GM23338 (cell line): Measurements from ENCODE around the gene NHLH1. TPM values are rescaled to one million over a fixed set of nuclear protein-coding genes. Genes with fewer than 3 reads are reported as not detected.

Source experiments
- ATAC-seq: fragments of 200-7000 bp; cut with Tn5 transposase; 3 replicates; pipeline ENCODE4 v1.9.1; 2020
- DNase-seq: peaks from one replicate; pipeline ENCODE4 v3.0.0-alpha.2; 2015; ENCODE audit warnings: low spot score
- H2AFZ ChIP-seq: fragments of 200-600 bp; sonication (generic); 2 replicates; pipeline ENCODE4 v1.8.0; 2016; ENCODE audit warnings: antibody characterized with exemption, mild to moderate bottlenecking, moderate library complexity
- H3F3A ChIP-seq: fragments of 200-600 bp; sonication (generic); replicated peaks from 2 replicates; pipeline ENCODE4 v1.8.0; 2017; ENCODE audit warnings: antibody characterized with exemption, mixed run types, low read depth
- H3K27ac ChIP-seq: fragments of 200-600 bp; sonication (generic); 2 replicates; pipeline ENCODE4 v1.6.1; 2016; ENCODE audit warnings: low read depth
- H3K27me3 ChIP-seq: fragments of 200-600 bp; sonication (generic); 2 replicates; pipeline ENCODE4 v1.8.0; 2016; ENCODE audit warnings: mild to moderate bottlenecking, mixed run types, moderate library complexity; ENCODE audit not compliant: insufficient read depth
- H3K36me3 ChIP-seq: fragments of 200-600 bp; sonication (generic); 2 replicates; pipeline ENCODE4 v1.8.0; 2016; ENCODE audit warnings: mild to moderate bottlenecking; ENCODE audit not compliant: insufficient read depth
- H3K4me1 ChIP-seq: fragments of 200-600 bp; sonication (generic); 2 replicates; pipeline ENCODE4 v1.8.0; 2016; ENCODE audit warnings: mild to moderate bottlenecking, moderate library complexity; ENCODE audit not compliant: insufficient read depth
- H3K4me2 ChIP-seq: fragments of 200-600 bp; sonication (generic); 2 replicates; pipeline ENCODE4 v1.7.1; 2017; ENCODE audit warnings: mixed run types
- H3K4me3 ChIP-seq: fragments of 200-600 bp; sonication (generic); 2 replicates; pipeline ENCODE4 v1.6.1; 2016; ENCODE audit warnings: mixed run types
- H3K79me2 ChIP-seq: fragments of 200-600 bp; sonication (generic); replicated peaks from 2 replicates; pipeline ENCODE4 v1.8.0; 2017; ENCODE audit warnings: mild to moderate bottlenecking; ENCODE audit not compliant: insufficient read depth
- H3K9me2 ChIP-seq: fragments of 200-600 bp; sonication (generic); 2 replicates; pipeline ENCODE4 v1.8.0; 2017; ENCODE audit not compliant: insufficient read depth
- H4K20me1 ChIP-seq: fragments of 200-600 bp; sonication (generic); replicated peaks from 2 replicates; pipeline ENCODE4 v1.8.0; 2017; ENCODE audit warnings: mild to moderate bottlenecking; ENCODE audit not compliant: insufficient read depth
- H3K27ac Mint-ChIP-seq: 2 replicates; pipeline ENCODE4 v1.8.0; 2020; ENCODE audit warnings: inconsistent platforms, mild to moderate bottlenecking, moderate library complexity, mixed read lengths
- H3K27me3 Mint-ChIP-seq: 3 replicates; pipeline ENCODE4 v1.8.0; 2022; ENCODE audit warnings: low read depth, mild to moderate bottlenecking, moderate library complexity, mixed read lengths, inconsistent platforms; ENCODE audit not compliant: insufficient read depth, poor library complexity
- H3K36me3 Mint-ChIP-seq: 3 replicates; pipeline ENCODE4 v1.8.0; 2021; ENCODE audit warnings: low read depth, mild to moderate bottlenecking, inconsistent platforms, moderate library complexity, mixed read lengths
- H3K4me1 Mint-ChIP-seq: 3 replicates; pipeline ENCODE4 v1.8.0; 2020; ENCODE audit warnings: mild to moderate bottlenecking, inconsistent platforms, mixed read lengths
- H3K4me3 Mint-ChIP-seq: 3 replicates; pipeline ENCODE4 v1.8.0; 2021; ENCODE audit warnings: moderate library complexity, mild to moderate bottlenecking, inconsistent platforms, mixed read lengths
- H3K9me3 Mint-ChIP-seq: 3 replicates; pipeline ENCODE4 v1.8.0; 2020; ENCODE audit warnings: moderate library complexity, mild to moderate bottlenecking, inconsistent platforms, mixed read lengths
- CREB1 ChIP-seq: fragments of 250-450 bp; sonication (Bioruptor Pico); IDR thresholded peaks from 2 replicates; pipeline ENCODE4 v1.5.0; 2020; ENCODE audit warnings: low read depth, mild to moderate bottlenecking, moderate library complexity
- CTCF ChIP-seq, 2 experiments: fragments of 200-600 bp in 1 of 2; sonication (generic) in 1 of 2; conservative IDR thresholded peaks; 2 replicates each; pipeline versions ENCODE4 v1.5.1 to v1.6.1; 2016 to 2017; ENCODE audit warnings: antibody characterized with exemption in 2 of 2, low read depth in 2 of 2, mild to moderate bottlenecking in 2 of 2, moderate library complexity in 1 of 2
- ETS1 ChIP-seq: IDR thresholded peaks from 2 replicates; pipeline ENCODE4 v1.6.1; 2016; ENCODE audit warnings: antibody characterized with exemption
- EZH2 ChIP-seq: fragments of 200-600 bp; sonication (generic); IDR thresholded peaks from one replicate; pipeline ENCODE4 v1.8.0; 2017; ENCODE audit warnings: antibody characterized with exemption, mild to moderate bottlenecking, low read depth; ENCODE audit not compliant: unreplicated experiment
- EZH2phosphoT487 ChIP-seq: fragments of 200-600 bp; sonication (generic); IDR thresholded peaks from one replicate; pipeline ENCODE4 v1.8.1; 2018; ENCODE audit warnings: antibody characterized with exemption; ENCODE audit not compliant: unreplicated experiment
- JUNB ChIP-seq: IDR thresholded peaks from one replicate; pipeline ENCODE4 v1.6.1; 2016; ENCODE audit warnings: antibody characterized with exemption; ENCODE audit not compliant: unreplicated experiment
- NANOG ChIP-seq: IDR thresholded peaks from 2 replicates; pipeline ENCODE4 v1.6.1; 2016; ENCODE audit warnings: antibody characterized with exemption, borderline replicate concordance
- POLR2AphosphoS5 ChIP-seq: IDR thresholded peaks from 2 replicates; pipeline ENCODE4 v1.6.1; 2016; ENCODE audit warnings: antibody characterized with exemption, low read depth
- REST ChIP-seq: IDR thresholded peaks from one replicate; pipeline ENCODE4 v1.6.1; 2018; ENCODE audit warnings: antibody characterized with exemption; ENCODE audit not compliant: unreplicated experiment
- STAT1 ChIP-seq: IDR thresholded peaks from one replicate; pipeline ENCODE4 v1.6.1; 2016; ENCODE audit warnings: antibody characterized with exemption; ENCODE audit not compliant: unreplicated experiment
- ZNF114 ChIP-seq: fragments of 250-450 bp; sonication (Bioruptor Pico); IDR thresholded peaks from 2 replicates; pipeline ENCODE4 v1.5.0; 2020; ENCODE audit warnings: mild to moderate bottlenecking, moderate library complexity
- ZNF331 ChIP-seq: fragments of 250-450 bp; sonication (Bioruptor Pico); IDR thresholded peaks from 2 replicates; pipeline ENCODE4 v1.5.0; 2020; ENCODE audit warnings: low read depth, mild to moderate bottlenecking, moderate library complexity
- ZNF462 ChIP-seq: fragments of 250-450 bp; sonication (Bioruptor Pico); IDR thresholded peaks from 2 replicates; pipeline ENCODE4 v1.5.0; 2020; ENCODE audit warnings: mild to moderate bottlenecking, moderate library complexity
- polyA plus RNA-seq: library from polyadenylated mRNA; unstranded; fragments of >200 nt; fragmentation: Nextera tagmentation; extraction: Ambion mirVana; gene quantifications from 2 replicates; pipeline ENCODE4 v1.2.1, GENCODE V29; 2016
- total RNA-seq: library from RNA; depleted of rRNA; stranded (reverse); fragments of >200 nt; shearing (Covaris generic); gene quantifications from 2 replicates; pipeline ENCODE4 v1.2.3, GENCODE V29; 2014

NHLH1 gene
- total and polyA plus RNA-seq, 2 experiments from 2014 or later, result 0.69 to 0.89 TPM

GRCh38 chr1:160340146-160340545 lies 26.7 kb upstream of the NHLH1 start (continued):
- TF ChIP-seq REST (no peak), STAT1 (no peak), ETS1 (no peak), JUNB (no peak), NANOG (no peak), ZNF114 (CRISPR knock-in tag) (no peak)

GRCh38 chr1:160340866-160341265 lies 26.0 kb upstream of the NHLH1 start:
- Mint-ChIP-seq H3K4me3 (no peak overlapping the region; the same call in 2 of the 3 replicates), H3K27me3 (peaks cover 2% of the 10 kb centered on the region), H3K27ac (no peak overlapping the region), H3K4me1 (peaks cover 14% of the 10 kb centered on the region), H3K36me3 (peaks cover 22% of the 10 kb centered on the region), H3K9me3 (no peaks in the 10 kb centered on the region)
- DNase-seq (no peak), ATAC-seq (no peak)
- H3K27ac ChIP-seq, result no peak overlapping the region
- peaks cover 20% of the 10 kb centered on the region for H4K20me1 ChIP-seq
- no peaks in the 10 kb centered on the region for H3K9me2 ChIP-seq
- no peaks in the 10 kb centered on the region; the same call in 1 of the 2 replicates for H3F3A ChIP-seq
- peaks cover 80% of the 10 kb centered on the region for H3K79me2 ChIP-seq
- peak overlapping the region; percentile 91; the same call in 1 of the 2 replicates for H3K4me2 ChIP-seq
- H3K27me3 ChIP-seq, result no peaks in the 10 kb centered on the region
- H3K4me1 ChIP-seq, result peaks cover 18% of the 10 kb centered on the region
- H3K36me3 ChIP-seq, result peaks cover 31% of the 10 kb centered on the region
- 0 out of 2 replicates have a peak overlapping the region, but pooled peaks have one; percentile 9 for H3K4me3 ChIP-seq
- H2AFZ ChIP-seq, result no peak overlapping the region
- TF ChIP-seq CTCF (conservative IDR thresholded peaks at IDR 0.05; ENCODE audit: low read depth in 2 of 2) (no peak), ZNF331 (CRISPR knock-in tag) (no peak), ZNF114 (CRISPR knock-in tag) (no peak), EZH2 (no peak), EZH2phosphoT487 (no peak), POLR2AphosphoS5 (no peak), NANOG (no peak), CREB1 (CRISPR knock-in tag) (no peak), ZNF462 (CRISPR knock-in tag) (no peak)
